ENCODE data around the gene RPTOR. TPM values are rescaled to one million over a fixed set of nuclear protein-coding genes. Genes with fewer than 3 reads are reported as not detected.

Gene RPTOR
- total RNA-seq, 1 donor from 2014 or later = 65.9 TPM

DNA sequence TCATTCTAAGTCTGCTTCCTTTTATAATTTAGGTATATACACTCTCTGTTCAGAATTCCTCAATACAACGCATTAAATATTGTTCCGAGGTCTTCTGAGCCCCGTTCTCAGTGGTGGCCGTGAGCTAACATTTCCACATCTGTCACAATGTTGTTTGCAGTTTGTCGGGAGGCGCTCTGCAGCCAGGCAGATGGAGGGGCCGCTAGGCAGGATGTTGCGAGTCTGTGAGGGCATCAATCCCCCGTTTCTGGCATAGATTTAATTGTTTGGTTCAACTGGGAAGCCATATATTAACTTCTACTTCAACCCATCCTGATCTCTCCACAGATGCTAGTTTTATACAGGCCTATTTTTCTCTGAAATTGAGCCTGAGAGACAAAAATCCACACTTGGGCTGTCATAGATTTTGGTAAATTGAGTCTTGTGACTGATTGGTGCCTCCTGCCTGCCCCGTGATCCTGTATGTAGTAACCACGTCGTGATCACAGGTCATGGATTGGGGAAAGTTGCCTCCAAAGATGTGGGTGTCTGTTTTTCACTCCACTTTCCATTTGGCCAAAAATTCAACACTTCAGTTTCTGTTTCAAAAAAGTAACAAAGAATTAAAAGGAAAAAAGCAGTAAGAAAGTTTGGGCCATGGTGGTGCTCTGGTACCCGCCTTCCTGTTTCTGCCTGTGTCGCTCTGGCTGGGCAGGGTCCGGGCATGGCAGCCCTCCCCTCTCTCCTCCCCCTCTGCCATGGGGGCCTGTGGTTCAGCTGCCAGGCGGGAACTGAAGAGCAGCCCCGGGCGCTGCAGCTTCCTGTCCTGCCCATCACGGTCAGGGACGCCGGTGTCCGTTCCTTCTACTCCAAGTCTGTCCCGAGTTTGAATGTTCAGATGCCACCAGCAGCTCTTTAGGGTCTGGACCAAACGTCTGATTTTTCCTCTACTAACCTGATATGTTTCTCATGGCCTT is 41.5 kb downstream of the RPTOR start:
- H3K4me3 Mint-ChIP-seq = no peak overlapping the region
- CTCF ChIA-PET = no interaction called here
- no peaks in the 10 kb centered on the region for H3K27me3 Mint-ChIP-seq
- ATAC-seq (ENCODE audit: low read depth) (no peak), DNase-seq (no peak)
- peaks cover 8% of the 10 kb centered on the region for H3K4me1 Mint-ChIP-seq
- no peaks in the 10 kb centered on the region for H3K9me3 Mint-ChIP-seq
- intact Hi-C loops (cut with micrococcal nuclease) = no loop called here
- POLR2A ChIA-PET = no interaction called here
- TF ChIP-seq, protein P1, sequence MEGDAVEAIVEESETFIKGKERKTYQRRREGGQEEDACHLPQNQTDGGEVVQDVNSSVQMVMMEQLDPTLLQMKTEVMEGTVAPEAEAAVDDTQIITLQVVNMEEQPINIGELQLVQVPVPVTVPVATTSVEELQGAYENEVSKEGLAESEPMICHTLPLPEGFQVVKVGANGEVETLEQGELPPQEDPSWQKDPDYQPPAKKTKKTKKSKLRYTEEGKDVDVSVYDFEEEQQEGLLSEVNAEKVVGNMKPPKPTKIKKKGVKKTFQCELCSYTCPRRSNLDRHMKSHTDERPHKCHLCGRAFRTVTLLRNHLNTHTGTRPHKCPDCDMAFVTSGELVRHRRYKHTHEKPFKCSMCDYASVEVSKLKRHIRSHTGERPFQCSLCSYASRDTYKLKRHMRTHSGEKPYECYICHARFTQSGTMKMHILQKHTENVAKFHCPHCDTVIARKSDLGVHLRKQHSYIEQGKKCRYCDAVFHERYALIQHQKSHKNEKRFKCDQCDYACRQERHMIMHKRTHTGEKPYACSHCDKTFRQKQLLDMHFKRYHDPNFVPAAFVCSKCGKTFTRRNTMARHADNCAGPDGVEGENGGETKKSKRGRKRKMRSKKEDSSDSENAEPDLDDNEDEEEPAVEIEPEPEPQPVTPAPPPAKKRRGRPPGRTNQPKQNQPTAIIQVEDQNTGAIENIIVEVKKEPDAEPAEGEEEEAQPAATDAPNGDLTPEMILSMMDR (IDR thresholded peaks at IDR 0.05) = no peak
- H3K36me3 Mint-ChIP-seq (ENCODE audit: low read depth) = peaks cover 12% of the 10 kb centered on the region
- H3K27ac Mint-ChIP-seq = no peak overlapping the region

DNA sequence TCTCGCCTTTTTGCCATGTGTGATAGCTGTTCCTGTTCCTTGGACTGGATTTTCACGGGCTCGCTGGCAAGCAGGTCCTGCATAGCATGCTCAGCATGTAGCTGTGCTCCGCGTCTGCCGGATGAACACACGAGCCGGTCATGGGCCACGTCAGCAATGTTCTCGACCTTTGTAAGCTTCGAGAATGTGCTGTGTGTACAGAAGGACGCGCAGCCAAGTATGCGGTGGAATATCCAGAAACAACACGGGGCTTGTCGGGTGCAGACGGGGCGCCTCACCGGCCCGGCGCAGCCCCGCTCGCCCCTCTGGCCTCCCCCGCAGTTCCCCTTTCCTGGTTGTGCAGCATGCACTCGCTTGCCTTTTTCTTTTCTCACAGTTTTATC is 42.2 kb downstream of the RPTOR start:
- ATAC-seq (ENCODE audit: low read depth) (no peak), DNase-seq (no peak)
- Mint-ChIP-seq H3K36me3 (ENCODE audit: low read depth) (peaks cover 10% of the 10 kb centered on the region), H3K4me3 (no peak overlapping the region), H3K27ac (no peak overlapping the region), H3K27me3 (no peaks in the 10 kb centered on the region), H3K9me3 (no peaks in the 10 kb centered on the region), H3K4me1 (peaks cover 15% of the 10 kb centered on the region)
- POLR2A ChIA-PET = no interaction called here
- TF ChIP-seq, protein P1 (IDR thresholded peaks at IDR 0.05) = no peak
- CTCF ChIA-PET = interaction anchor here (0.8 to 1.3 kb wide), 2 partner anchors 10 to 11 kb away, joined by 3 to 4 read pairs; no protein-coding TSS in a partner anchor
- intact Hi-C loops (cut with micrococcal nuclease) = no loop called here

DNA sequence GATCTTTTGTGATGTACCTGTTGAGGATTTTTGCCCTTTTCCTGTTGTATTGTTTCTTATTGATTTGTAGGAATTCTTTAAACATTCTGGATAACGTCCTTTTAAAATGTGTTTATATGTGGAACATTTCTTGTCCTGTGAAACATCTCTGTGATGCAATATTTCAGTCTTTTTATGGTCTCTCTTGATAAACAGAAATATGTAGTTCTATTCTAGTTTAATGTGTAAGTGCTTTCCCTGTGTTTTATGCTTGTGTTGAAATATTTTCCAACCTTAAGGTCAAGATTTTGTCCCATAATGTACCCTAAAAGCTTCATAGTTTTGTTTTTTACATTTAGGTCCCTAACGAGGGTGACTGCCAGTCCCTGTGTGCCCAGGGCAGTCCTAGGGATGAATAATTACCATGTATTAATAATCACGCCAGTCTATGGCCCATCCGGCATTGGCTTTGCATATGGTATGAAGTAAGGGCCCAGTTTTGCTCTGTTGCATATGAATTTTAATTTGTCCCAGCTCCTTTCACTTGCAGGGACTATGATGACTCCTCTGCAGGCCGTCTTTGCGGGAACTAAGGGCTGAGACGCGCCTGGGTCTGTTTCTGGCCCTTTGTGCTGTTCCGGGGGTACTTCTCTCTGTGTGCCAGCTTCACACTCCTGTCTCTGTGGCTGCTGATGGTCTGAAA is 44.2 kb downstream of the RPTOR start:
- CTCF ChIA-PET = no interaction called here
- DNase-seq = no peak
- H3K4me1 Mint-ChIP-seq = peaks cover 19% of the 10 kb centered on the region
- H3K27ac Mint-ChIP-seq = no peak overlapping the region
- ATAC-seq (ENCODE audit: low read depth) = no peak
- no peaks in the 10 kb centered on the region for H3K27me3 Mint-ChIP-seq
- TF ChIP-seq, protein P1 (IDR thresholded peaks at IDR 0.05) = no peak
- no peaks in the 10 kb centered on the region for H3K9me3 Mint-ChIP-seq
- intact Hi-C loops (cut with micrococcal nuclease) = no loop called here
- no peak overlapping the region for H3K4me3 Mint-ChIP-seq
- peaks cover 2% of the 10 kb centered on the region for H3K36me3 Mint-ChIP-seq (ENCODE audit: low read depth)
- POLR2A ChIA-PET = no interaction called here

DNA sequence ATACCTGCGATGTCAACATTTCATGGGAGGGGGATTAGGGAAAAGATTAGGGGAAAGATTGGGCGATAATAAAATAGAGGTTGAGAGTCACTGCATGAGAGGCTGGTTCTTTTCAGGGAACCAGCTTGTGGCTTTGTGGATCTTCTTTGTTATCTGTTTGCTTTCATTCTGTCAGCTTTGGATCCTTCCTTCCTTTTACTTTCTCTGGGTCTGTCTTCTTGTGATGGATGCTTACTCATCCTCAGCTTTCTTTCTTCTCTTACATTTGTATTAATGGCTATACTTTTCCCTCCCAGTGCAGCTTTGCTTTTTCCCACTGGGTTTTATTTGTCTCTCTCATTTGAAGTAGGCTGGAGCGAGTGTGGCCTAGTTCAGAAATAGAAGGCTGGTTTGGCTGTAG is 47.1 kb downstream of the RPTOR start:
- no peaks in the 10 kb centered on the region for H3K27me3 Mint-ChIP-seq
- H3K27ac Mint-ChIP-seq = no peak overlapping the region
- TF ChIP-seq, protein P1 (IDR thresholded peaks at IDR 0.05) = no peak
- peaks cover 2% of the 10 kb centered on the region for H3K36me3 Mint-ChIP-seq (ENCODE audit: low read depth)
- no peaks in the 10 kb centered on the region for H3K9me3 Mint-ChIP-seq
- no peak overlapping the region for H3K4me3 Mint-ChIP-seq
- H3K4me1 Mint-ChIP-seq = peaks cover 20% of the 10 kb centered on the region
- ChIA-PET CTCF (interaction anchor here (0.7 to 2.3 kb wide), 3 partner anchors 16 to 58 kb away, joined by 3 to 6 read pairs (median 3); no protein-coding TSS in a partner anchor), POLR2A (interaction anchor here (0.7 kb wide), 1 partner anchor 338 kb away, joined by 4 read pairs; no protein-coding TSS in a partner anchor)
- intact Hi-C loops (cut with micrococcal nuclease) = no loop called here
- DNase-seq = no peak
- no peak for ATAC-seq (ENCODE audit: low read depth)

DNA sequence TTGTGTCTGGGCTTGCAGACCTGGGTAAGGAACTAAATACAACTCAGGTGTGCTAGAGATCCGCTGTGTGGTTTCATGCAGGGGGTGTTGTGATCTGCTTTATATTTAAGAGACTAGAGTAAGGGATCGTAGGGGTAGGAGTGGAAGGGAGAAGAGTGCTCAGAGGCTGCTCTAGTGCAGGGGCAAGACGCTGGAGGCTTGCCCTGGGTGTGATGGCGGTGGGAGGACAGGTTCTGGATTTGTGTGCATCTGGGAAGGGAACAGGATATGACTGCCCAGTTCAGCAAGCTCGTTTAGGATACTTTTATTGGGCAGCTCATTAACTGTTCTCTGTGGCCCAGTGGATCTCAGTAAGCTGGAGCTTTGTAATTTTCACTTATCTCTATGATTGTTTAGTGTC is 47.6 kb downstream of the RPTOR start:
- Mint-ChIP-seq H3K36me3 (ENCODE audit: low read depth) (no peaks in the 10 kb centered on the region), H3K4me3 (no peak overlapping the region), H3K4me1 (peaks cover 24% of the 10 kb centered on the region), H3K27ac (no peak overlapping the region), H3K27me3 (no peaks in the 10 kb centered on the region), H3K9me3 (no peaks in the 10 kb centered on the region)
- ChIA-PET POLR2A (interaction anchor here (0.7 kb wide), 1 partner anchor 338 kb away, joined by 4 read pairs; no protein-coding TSS in a partner anchor), CTCF (interaction anchor here (1.1 to 2.3 kb wide), 2 partner anchors 17 to 58 kb away, joined by 3 to 6 read pairs; no protein-coding TSS in a partner anchor)
- ATAC-seq (ENCODE audit: low read depth) (no peak), DNase-seq (no peak)
- TF ChIP-seq, protein P1 (IDR thresholded peaks at IDR 0.05) = no peak
- intact Hi-C loops (cut with micrococcal nuclease) = no loop called here
